ENCODE results near the gene ANXA5.

Gene ANXA5

GRCh38 chr4:121711263-121712000 lies 14.7 kb upstream of the ANXA5 start:
- DNase-seq: peak in 1 of 6 experiments; percentile 2

GRCh38 chr4:121709766-121710405 lies 13.1 kb upstream of the ANXA5 start:
- no peak for DNase-seq

- DNase-seq: no peak
Observed at GRCh38 chr4:121707344-121707743, 10.6 kb upstream of the ANXA5 start.

GRCh38 chr4:121706595-121707021 lies 9.8 kb upstream of the ANXA5 start:
- no peak for DNase-seq

- DNase-seq: no peak
Observed at GRCh38 chr4:121705521-121705920, 8.7 kb upstream of the ANXA5 start.

- DNase-seq: no peak
Observed at GRCh38 chr4:121702136-121702535, 5.4 kb upstream of the ANXA5 start.

- no peak for DNase-seq
Observed at GRCh38 chr4:121701263-121701662, 4.5 kb upstream of the ANXA5 start.

- DNase-seq: no peak
Observed at GRCh38 chr4:121698236-121698671, 1.5 kb upstream of the ANXA5 start.

- DNase-seq: peak in 1 of 6 experiments; percentile 1
Observed at GRCh38 chr4:121697564-121697963, 784 bp upstream of the ANXA5 start.

GRCh38 chr4:121696170-121696580 lies 605 bp downstream of the ANXA5 start:
- peak in 4 of 6 experiments; percentile 5 to 35 (median 20) for DNase-seq

GRCh38 chr4:121693886-121694285 lies 2.9 kb downstream of the ANXA5 start:
- DNase-seq: no peak

- no peak for DNase-seq
Observed at GRCh38 chr4:121693450-121693849, 3.3 kb downstream of the ANXA5 start.

GRCh38 chr4:121692261-121692660 lies 4.5 kb downstream of the ANXA5 start:
- no peak for DNase-seq

GRCh38 chr4:121690001-121690400 lies 6.8 kb downstream of the ANXA5 start:
- DNase-seq: no peak

GRCh38 chr4:121688701-121689100 lies 8.1 kb downstream of the ANXA5 start:
- DNase-seq: no peak

GRCh38 chr4:121688261-121688660 lies 8.5 kb downstream of the ANXA5 start:
- no peak for DNase-seq

- DNase-seq: no peak
Observed at GRCh38 chr4:121686255-121686654, 10.5 kb downstream of the ANXA5 start.

GRCh38 chr4:121685257-121685656 lies 11.5 kb downstream of the ANXA5 start:
- no peak for DNase-seq

- no peak for DNase-seq
Observed at GRCh38 chr4:121684561-121684960, 12.2 kb downstream of the ANXA5 start.

- DNase-seq: no peak
Observed at GRCh38 chr4:121684016-121684415, 12.8 kb downstream of the ANXA5 start.

- no peak for DNase-seq
Observed at GRCh38 chr4:121680571-121680970, 16.2 kb downstream of the ANXA5 start.

GRCh38 chr4:121679951-121680350 lies 16.8 kb downstream of the ANXA5 start:
- DNase-seq: no peak

GRCh38 chr4:121679267-121679666 lies 17.5 kb downstream of the ANXA5 start:
- DNase-seq: no peak

GRCh38 chr4:121677524-121677923 lies 19.3 kb downstream of the ANXA5 start:
- DNase-seq: no peak
